Fibroblast of skin of left quadriceps (primary cell): ENCODE data around the gene PRDM11.

Experiments
- DNase-seq, 2 experiments: peaks; one replicate each; pipeline ENCODE4 v3.0.0-alpha.2; 2013; ENCODE audit warnings: low read depth in 2 of 2

Gene PRDM11

DNA sequence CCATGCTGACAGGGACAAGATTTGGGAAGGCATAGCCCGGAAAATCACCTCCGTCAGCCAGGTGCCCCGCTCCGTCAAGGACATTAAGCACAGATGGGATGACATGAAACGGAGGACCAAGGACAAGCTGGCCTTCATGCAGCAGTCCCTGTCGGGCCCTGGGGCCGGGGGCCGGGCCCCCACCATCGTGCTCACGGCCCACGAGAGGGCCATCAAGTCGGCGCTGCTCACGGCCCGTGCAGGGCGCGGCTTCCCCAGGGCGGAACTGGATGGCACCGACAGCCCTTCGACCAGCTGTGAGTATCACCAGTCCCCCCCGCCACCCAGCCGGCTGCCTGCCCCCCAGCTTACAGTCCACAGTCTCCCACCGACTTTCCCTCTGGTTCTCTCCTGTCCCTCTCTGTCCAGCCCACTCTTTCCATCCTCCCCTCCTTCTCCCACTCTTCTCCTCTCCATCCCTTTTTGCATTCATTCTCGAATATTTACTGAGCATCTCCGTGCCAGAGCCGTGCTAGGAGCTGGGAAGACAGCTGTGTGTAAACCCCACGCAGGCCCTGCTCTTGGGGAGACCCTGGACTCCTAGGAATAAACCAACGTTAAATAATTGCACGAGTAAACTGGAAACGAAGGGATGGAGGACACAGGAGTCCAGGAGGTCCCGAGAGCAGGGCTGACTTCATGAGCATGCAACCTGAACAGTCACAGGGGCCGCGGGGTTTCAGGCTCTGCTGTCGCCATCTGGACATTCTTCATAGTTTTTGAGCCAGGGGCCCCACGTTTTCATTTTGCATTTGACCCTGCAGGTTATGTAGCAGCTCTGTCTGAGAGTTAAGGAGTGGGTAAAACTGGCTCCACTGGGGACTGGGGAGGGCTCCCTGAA lies 62.8 kb downstream of the PRDM11 start:
- DNase-seq: no peak

- peak; percentile 23 to 31 for DNase-seq
Observed at GRCh38 chr11:45209891-45210699, 63.7 kb downstream of the PRDM11 start.

DNA sequence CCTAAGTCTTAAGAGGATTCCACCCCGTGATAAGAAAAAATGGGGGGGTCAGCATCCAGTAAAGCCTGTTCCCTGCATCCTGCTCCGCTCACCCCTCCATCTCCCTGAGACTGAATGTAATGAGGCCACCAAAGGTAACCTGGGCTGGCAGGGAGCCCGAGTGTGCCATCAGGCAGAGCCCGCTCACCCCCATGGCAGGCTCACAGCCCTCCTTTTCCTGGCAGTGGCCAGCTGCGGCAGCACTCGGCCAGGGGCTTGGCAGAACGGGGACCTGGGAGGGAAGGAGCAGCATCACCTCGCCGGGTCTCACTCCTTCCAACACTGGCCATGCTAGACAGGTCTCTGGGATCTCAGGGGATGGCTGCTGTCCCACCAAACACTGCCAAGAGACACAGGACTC lies 64.4 kb downstream of the PRDM11 start:
- DNase-seq: no peak

DNA sequence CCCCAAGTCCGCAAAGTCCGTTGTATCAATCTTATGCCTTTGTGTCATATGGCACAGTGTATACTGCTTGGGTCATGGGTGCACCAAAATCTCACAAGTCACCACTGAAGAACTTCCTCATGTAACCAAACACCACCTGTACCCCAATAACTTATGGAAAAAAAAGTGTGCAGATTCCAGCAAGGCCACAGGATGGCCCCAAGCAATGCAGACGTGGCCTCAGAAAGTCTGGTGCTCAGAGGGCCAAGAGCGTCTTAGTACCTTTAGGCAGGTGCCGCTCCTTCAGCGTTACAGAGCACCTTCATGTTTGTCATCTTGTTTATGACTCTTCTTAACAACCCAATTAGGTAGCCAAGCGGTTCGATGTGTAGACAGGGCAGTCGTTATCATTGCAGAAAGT lies 65.3 kb downstream of the PRDM11 start:
- no peak for DNase-seq

GRCh38 chr11:45212566-45213315 lies 66.3 kb downstream of the PRDM11 start:
- no peak for DNase-seq

DNA sequence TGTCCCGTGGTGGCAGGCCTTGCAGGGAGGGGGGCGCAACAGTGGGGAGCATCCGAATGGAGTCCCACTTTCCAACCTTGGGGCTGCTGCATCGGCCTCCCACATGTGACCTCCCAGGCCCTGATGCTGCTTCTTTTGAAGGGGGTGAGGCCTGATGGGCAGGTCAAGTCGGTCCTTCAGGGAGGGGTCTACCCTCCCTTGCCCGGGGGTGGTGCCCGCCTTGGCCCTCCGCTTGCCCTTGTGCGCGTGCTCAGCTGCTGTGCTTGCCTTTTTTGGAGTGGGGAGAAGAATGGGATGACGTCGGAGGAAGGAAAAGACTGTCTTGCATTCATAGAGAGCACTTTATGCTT lies 66.9 kb downstream of the PRDM11 start:
- DNase-seq: no peak

DNA sequence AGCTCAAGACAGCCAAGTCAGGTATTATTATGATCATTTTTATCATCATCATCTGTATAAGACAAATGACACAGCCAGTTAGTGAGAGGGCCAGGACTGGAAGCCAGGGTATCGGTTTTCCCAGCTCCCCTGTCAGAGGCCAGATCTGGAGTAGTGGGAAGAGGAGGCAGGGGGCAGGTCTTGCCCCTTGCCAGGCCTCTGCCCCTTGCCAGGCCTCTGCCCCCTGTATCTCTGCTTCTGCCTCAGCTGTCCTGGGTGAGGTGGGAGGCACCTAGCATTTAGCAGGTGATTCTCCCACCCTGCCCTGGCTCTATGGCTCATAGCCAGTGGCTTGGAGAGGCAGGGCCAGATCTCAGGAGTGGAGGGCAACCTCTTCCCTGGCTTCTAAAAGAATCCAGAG lies 67.3 kb downstream of the PRDM11 start:
- no peak for DNase-seq

GRCh38 chr11:45215098-45215865 lies 68.8 kb downstream of the PRDM11 start:
- no peak for DNase-seq

- no peak for DNase-seq
Observed at GRCh38 chr11:45216031-45216430, 69.6 kb downstream of the PRDM11 start.

DNA sequence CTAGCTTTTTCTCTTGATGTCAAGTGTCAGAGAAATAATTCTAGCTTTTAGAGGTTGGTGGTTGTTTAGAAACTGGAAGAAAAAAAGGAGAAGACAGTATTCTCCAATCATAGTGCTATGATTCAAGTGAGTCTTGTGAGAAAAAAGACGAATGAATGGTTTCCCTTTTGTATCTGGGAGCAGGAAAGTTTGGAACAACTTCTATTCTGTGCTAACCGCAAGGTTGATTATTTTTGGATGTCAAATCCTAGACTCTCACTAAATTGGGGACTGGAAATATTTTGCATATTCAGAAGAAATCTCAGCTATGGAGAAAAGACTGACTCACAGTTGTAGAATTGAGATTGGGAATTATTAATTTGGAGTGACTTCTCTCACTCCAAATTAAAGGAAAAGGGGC lies 70.5 kb downstream of the PRDM11 start:
- no peak for DNase-seq

DNA sequence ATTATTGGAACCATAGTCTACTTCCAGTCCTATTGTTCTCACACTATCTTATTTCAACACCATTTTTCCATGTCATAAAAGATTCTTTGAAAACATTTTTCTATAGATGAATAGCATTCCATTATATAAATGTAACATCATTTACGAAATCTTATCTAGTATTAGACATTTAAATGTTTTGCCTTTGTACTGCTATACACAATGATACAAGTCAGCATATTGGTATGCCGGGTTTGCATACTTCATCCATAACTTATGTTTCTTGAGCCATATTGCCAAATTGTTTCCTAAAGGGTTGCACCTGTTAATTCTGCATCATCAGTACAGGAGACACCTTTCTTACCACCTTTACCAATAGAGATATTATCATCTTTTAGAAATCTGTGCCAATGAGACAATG lies 71.6 kb downstream of the PRDM11 start:
- DNase-seq: peak in 1 of 2 experiments; percentile 8

DNA sequence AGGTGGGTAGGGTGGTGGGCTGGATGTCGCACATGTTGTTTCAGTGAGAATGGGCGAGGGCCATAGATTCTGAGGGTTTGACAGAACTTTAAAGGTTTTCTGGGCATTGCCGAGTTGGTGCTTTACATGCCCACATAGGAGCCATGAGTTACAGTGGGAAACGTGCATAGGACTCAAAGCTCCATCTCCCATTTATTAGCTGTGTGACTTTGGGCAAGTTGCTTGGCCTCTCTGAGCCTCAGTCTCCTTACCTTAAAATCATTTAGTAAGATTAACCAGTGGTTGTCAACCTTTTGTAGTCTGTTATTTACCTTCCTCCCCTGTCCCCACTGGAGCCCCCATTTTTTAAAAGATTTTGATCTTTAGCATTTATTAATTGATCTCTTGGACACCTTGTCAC lies 72.3 kb downstream of the PRDM11 start:
- DNase-seq: no peak

DNA sequence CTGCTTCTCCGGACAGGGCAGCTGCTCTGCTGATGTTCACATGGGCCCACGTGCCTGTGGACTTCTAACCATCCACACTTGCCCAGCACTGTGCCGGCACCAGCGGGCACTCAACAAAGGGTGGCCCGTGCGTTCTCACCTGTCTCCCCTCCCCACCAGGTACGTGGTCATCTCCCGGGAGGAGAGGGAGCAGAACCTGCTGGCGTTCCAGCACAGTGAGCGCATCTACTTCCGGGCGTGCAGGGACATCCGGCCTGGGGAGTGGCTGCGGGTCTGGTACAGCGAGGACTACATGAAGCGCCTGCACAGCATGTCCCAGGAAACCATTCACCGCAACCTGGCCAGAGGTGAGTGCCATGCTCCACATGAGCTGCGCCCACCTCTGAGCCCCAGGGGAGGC lies 73.0 kb downstream of the PRDM11 start:
- DNase-seq: no peak

DNA sequence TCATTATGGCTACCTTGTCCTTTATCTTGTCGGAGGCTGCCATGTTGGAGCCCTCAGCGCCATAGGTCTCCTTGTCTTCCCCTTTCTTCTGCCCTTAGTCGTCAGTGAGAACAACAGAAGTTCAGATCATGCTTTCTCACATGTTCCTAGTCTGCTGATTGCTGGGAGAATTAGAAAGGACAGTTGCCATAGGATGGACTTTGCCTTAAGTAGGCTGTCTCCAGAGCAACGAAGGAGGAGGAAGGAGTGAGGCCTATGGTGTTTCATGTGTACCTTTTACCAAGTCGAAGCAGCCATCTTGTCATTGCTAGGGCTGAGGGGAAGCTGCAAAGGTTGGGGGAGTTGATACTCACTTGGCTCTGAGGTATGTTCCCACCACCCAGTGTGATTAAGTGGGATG lies 77.1 kb downstream of the PRDM11 start:
- DNase-seq: no peak

DNA sequence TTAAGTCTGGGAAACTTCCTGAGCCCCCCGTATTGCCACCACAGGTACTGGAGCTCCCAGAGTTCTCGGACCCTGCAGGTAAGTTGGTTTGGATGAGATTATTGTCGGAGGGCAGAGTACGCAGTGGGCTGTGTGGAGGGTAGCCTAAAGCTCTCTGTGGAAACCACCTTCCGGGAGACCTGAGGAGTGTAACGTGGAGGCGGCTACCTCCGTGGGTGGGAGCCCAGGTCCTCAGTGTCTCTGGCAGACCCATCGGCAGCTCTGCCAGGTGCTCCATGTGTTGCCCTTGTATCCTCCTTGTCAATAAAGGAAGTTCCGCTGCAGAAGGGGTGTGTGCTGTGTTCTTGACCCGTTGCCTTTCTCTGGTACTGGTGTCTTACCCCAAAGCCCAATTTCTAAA lies 78.3 kb downstream of the PRDM11 start:
- DNase-seq: no peak

DNA sequence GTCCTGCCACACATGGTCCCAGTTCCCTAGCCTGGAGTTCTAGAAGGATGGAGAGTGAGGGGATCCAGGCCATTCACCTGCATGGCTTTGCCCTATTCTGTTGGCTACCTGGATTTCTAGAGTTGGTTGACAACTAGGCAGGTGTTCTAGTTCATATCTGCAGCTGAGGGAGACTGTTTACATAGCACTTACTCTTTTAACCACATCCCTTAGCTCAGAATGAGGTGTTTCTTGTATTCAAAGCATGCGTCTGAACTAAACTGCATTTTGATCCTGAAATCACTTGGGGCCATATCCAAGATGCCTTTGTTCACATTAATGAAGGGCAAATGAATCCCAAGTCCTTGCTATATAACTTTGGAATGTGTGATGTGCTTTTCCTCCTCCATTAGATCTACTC lies 78.8 kb downstream of the PRDM11 start:
- no peak for DNase-seq

GRCh38 chr11:45225961-45226871 lies 79.8 kb downstream of the PRDM11 start:
- no peak for DNase-seq

DNA sequence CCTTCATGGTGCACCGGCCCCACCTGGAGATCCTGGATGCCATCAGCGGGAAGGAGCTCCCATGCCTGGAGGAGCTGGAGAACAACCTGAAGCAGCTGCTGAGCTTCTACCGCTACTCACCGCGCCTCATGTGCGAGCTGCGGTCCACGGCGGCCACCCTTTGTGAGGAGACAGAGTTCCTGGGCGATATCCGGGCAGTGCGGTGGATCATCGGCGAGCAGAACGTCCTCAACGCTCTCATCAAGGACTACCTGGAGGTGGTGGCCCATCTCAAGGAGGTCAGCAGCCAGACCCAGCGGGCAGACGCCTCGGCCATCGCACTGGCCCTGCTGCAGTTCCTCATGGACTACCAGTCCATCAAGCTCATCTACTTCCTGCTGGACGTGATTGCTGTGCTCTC lies 80.5 kb downstream of the PRDM11 start:
- DNase-seq: no peak

GRCh38 chr11:45227836-45228235 lies 81.4 kb downstream of the PRDM11 start:
- no peak for DNase-seq

- no peak for DNase-seq
Observed at GRCh38 chr11:45229401-45230020, 83.1 kb downstream of the PRDM11 start.
